Cardiac fibroblast (primary cell): ENCODE results near the gene SMAD3.

Source experiments
- DNase-seq, 2 donors: peaks; one replicate each; pipeline versions ENCODE4 v3.0.0 to v3.0.0-alpha.2; 2010; ENCODE audit warnings: low read depth in 2 of 2
- H3K4me3 ChIP-seq, 2 donors: replicated peaks in 1 of 2; 1 replicate in 1 of 2; 2 replicates in 1 of 2; pipeline ENCODE4 v1.5.1; 2011; ENCODE audit warnings: low read depth in 2 of 2, low read length in 2 of 2, mild to moderate bottlenecking in 2 of 2, moderate library complexity in 1 of 2
- CTCF ChIP-seq: IDR thresholded peaks from one replicate; pipeline ENCODE4 v1.5.1; 2011; ENCODE audit warnings: low read depth, mild to moderate bottlenecking, low read length, inconsistent platforms

Gene SMAD3

GRCh38 chr15:67130673-67131601 is 65.5 kb downstream of the SMAD3 start:
- no peak overlapping the region for H3K4me3 ChIP-seq
- no peak for TF ChIP-seq CTCF
- DNase-seq = peak; percentile 80 to 95

GRCh38 chr15:67132276-67132675 is 66.9 kb downstream of the SMAD3 start:
- no peak overlapping the region for H3K4me3 ChIP-seq
- no peak for DNase-seq
- TF ChIP-seq CTCF = no peak

- no peak overlapping the region for H3K4me3 ChIP-seq
- no peak for DNase-seq
- TF ChIP-seq CTCF = no peak
Measured at GRCh38 chr15:67133026-67133425, 67.6 kb downstream of the SMAD3 start.

GRCh38 chr15:67133738-67134066 is 68.3 kb downstream of the SMAD3 start:
- no peak for DNase-seq
- no peak for TF ChIP-seq CTCF
- H3K4me3 ChIP-seq = no peak overlapping the region

- no peak overlapping the region for H3K4me3 ChIP-seq
- no peak for TF ChIP-seq CTCF
- peak; percentile 56 to 70 for DNase-seq
Measured at GRCh38 chr15:67134067-67134838, 68.9 kb downstream of the SMAD3 start.

GRCh38 chr15:67134871-67135492 is 69.6 kb downstream of the SMAD3 start:
- no peak for TF ChIP-seq CTCF
- DNase-seq = no peak
- H3K4me3 ChIP-seq = no peak overlapping the region
